ENCODE measurements around the gene TP53TG3D.
"Not testable (repeated sequence)": the region's sequence is repeated elsewhere in the genome, so short reads cannot be mapped to it uniquely, and the experiment has no call there.

TP53TG3D gene

GRCh38 chr16:32302776-32303175 lies 49.7 kb downstream of the TP53TG3D start:
- not testable (repeated sequence) for H3K36me3 ChIP-seq (ENCODE audit: control insufficient read depth, insufficient read depth, low read length); H3K9ac ChIP-seq (ENCODE audit: low read length); H3K4me1 ChIP-seq (ENCODE audit: control insufficient read depth, insufficient read depth, low read length); H3K9me3 ChIP-seq (ENCODE audit: control insufficient read depth, insufficient read depth, low read depth, low read length); H3K27me3 ChIP-seq (ENCODE audit: control insufficient read depth, insufficient read depth, low read length); H3K4me3 ChIP-seq (ENCODE audit: low read depth, low read length); H3K27ac ChIP-seq (ENCODE audit: low read depth, low read length)

Data from HUES6 (cell line).